Measurements from ENCODE around the gene STUB1.

Gene STUB1

DNA sequence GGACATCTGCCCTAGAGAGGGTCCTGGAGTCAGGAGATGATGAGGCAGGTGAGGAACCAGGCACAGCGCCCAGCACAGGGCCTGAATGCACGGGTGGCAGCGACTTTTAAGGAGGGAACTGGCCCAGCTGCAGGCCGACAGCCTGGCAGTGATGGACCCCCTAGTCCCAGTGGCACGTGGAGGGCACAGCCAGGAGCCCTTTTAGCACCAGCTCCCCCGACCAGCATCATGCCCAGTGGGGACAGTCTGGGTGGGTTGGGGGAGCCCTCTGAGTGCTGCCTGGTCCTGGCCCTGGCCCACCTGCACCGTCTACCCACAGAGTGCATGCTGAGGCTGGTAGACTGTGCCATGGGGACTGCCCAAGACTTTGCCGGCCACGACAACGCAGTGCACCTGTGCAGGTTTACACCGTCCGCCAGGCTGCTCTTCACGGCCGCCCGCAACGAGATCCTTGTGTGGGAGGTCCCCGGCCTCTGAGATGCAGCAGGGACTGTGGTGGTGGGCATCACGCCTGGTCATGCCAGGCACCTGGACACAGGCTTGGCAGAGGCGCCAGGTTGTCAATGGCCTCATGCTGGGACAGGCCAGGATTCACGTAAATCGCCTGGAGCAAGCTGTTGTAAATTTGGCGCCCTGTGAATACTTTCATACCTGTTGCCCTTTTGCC is 13.0 kb upstream of the STUB1 start:
- no peak for DNase-seq (ENCODE audit: low spot score)

DNA sequence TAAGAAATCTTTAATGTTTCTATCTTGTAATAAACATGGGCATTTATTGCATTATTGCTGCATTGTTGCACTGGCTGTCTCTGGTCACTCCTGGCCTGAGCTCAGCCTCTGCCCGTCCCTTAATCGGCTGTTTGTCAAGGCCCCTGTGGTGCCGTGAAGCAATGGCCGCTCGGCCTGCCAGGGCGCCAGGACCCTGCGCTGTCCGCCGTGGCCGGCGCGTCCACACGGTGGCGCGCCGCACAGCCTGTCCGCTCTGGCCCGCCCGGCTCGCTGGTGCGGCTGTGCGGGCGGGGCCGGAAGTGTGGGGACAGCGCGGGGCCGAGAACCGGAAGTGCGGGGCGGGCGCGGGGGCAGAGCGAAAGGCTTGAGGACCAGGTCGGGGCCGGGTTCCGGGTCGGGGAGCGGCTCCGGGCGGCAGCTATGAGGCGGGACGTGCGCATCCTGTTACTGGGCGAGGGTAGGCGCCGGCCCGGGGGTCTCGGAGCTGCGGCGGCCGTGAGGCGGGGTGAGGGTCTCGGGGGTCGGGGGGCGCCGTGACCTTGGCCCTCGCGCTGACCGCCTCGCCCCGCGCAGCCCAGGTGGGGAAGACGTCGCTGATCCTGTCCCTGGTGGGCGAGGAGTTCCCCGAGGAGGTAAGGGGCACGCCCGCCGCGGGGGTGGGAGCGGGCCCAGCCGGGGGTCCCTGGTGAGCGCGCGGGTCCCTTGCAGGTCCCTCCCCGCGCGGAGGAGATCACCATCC is 12.3 kb upstream of the STUB1 start, which contains the start of gene RHOT2:
Gene RHOT2 (plus strand): TSS at position 353 of the 739 bp plus-strand sequence. CDS start 68 bp downstream, at position 421.
- DNase-seq (ENCODE audit: low spot score), result peak; percentile 83

DNA sequence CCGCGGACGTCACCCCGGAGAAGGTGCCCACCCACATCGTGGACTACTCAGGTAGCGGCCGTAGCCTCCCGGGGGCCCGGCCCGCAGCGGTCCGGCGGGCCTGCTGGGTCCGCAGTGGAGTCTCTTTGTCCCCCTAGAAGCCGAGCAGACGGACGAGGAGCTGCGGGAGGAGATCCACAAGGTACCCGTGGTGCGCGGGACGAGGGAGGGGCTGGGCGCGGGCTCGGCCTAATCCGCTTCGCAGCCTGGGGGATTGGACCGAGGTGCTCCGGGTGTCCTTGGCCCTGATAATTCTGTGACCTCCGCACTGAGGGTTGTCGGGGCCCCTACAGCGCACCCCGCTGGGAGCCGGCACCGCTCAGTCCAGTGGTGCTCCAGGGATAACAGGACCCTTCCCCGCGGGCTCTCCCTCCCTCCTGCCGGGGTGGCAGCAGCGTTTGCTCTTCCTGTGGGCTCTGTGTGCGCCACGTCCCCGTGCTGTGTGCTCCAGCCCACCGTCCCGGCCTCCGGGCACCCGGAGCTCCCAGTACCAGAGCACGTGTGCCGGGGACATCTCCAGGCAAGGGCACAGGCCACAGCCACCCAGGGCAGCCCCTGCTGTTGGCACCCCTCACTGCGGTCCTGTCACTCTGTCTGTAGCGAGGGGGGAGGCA is 11.6 kb upstream of the STUB1 start:
- DNase-seq (ENCODE audit: low spot score), result no peak

DNA sequence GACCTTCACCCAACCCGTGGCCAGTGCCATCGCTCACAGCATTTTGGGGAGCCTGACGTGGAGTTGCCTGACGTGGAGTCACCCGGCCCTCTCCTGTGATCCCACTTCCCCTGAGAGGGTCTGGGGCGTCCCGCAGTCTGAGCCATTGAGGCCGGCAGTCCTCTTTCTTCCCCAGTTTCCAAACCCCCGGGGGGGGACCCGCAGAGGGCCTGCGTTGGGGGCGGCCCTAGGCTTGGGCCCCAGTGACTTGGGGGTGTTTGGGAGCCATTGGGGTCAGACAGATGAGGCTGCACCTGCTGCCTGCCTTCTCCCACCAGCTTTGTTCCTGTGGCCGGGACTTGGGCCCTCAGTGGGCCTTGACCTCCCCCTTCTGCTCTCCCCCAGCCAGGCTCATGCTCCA is 10.5 kb upstream of the STUB1 start:
- DNase-seq (ENCODE audit: low spot score), result no peak

DNA sequence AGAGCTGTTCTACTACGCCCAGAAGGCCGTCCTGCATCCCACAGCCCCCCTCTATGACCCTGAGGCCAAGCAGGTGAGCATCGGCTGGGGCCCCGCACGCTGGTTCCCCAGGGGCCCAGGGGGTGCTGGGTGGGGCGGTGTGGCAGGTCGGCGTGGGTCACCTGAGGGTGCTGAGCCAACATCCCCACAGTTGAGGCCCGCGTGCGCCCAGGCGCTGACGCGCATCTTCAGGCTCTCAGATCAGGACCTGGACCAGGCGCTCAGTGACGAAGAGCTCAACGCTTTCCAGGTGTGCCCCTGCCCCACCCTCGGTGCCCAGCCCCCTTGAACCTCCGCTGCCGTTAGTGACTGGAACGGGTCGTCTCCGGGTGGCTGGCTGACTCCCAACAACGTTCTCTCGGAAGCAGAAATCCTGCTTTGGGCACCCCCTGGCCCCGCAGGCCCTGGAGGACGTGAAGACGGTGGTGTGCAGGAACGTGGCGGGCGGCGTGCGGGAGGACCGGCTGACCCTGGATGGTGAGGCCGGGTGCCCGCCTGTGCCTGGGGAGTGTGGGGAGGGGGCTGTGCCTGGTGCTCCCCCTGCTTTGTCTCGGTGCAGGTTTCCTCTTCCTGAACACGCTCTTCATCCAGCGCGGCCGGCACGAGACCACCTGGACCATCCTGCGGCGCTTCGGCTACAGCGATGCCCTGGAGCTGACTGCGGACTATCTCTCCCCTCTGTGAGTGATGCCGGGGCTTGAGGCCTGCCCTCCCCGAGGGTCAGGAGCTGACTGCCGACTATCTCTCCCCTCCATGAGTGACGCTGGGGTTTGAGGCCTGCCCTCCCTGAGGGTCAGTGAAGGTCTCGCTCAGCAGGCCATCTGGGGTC is 9.5 kb upstream of the STUB1 start:
- no peak for DNase-seq (ENCODE audit: low spot score)

DNA sequence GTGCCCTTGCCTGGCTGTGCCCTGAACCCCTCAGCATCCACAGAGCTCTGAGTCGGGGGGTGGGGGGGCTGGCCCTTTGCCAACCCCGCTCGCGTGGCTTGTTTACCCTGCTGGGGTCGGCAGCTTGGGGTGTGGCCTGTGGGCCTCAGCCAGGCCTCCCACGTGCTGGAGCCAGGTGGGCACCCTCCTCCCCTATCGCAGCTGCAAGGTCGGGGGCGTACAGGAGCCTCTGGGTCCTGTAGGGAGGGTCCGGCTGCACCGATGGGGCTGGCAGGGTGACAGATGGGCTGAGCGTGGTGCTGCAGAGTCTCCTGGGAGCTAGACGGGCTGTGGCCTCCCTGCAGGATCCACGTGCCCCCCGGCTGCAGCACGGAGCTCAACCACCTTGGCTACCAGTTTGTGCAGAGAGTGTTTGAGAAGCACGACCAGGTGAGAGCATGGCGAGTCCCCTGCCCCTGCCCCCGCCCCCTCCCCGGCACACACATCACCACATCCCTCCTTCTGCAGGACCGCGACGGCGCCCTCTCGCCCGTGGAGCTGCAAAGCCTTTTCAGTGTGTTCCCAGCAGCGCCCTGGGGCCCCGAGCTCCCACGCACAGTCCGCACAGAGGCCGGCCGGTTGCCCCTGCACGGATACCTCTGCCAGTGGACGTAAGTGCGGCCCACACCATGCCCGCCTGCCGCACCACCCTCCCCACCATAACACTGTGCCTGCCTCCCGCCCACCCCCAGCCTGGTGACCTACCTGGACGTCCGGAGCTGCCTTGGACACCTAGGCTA is 8.7 kb upstream of the STUB1 start:
- no peak for DNase-seq (ENCODE audit: low spot score)

DNA sequence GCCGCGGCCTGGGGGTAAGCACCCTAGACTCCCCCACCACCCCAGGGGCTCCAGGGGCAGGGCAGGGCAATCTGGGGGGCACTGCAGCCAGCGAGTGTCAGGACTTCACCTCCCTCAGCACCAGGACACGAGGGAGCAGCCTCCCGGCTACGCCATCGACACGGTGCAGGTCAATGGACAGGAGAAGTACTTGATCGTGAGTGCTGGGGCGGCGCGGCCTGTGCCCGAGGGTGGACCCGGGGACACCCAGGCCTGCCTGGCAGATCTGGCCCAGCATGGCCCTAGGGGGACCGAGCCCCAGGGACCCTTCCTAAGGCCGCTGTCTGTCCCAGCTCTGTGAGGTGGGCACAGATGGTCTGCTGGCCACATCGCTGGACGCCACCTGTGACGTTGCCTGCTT is 7.8 kb upstream of the STUB1 start:
- DNase-seq (ENCODE audit: low spot score), result no peak

DNA sequence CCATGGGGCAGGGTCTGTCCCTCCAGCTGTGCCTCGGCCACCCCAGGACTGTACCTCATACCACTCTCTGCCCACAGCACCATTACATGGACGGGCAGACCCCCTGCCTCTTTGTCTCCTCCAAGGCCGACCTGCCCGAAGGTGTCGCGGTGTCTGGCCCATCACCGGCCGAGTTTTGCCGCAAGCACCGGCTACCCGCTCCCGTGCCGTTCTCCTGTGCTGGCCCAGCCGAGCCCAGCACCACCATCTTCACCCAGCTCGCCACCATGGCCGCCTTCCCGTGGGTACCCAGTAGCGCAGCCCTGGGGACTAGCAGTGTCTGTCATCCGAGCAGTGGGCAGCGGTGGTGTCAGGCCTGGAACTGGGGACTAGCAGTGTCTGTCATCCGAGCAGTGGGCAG is 7.4 kb upstream of the STUB1 start:
- DNase-seq (ENCODE audit: low spot score), result no peak

DNA sequence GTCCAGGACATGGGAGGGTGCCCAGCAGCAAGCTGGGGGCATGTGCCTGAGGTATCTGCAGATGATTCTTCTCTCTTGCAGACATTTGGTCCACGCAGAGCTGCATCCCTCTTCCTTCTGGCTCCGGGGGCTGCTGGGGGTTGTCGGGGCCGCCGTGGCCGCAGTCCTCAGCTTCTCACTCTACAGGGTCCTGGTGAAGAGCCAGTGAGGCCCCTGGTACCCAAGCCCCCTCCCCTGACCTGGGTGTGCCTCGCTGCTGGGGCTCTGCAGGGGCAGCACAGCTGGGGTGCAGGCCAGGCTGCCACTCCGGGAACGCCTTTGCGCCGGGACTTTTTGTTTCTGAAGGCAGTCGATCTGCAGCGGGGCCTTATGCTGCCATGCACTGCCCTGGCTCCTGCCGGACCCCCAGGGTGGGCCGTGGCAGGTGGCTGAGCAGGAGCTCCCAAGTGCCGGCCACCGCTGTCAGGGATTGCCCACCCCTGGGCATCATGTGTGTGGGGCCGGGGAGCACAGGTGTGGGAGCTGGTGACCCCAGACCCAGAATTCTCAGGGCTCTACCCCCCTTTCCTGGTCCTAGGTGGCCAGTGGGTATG is 6.7 kb upstream of the STUB1 start:
- no peak for DNase-seq (ENCODE audit: low spot score)

DNA sequence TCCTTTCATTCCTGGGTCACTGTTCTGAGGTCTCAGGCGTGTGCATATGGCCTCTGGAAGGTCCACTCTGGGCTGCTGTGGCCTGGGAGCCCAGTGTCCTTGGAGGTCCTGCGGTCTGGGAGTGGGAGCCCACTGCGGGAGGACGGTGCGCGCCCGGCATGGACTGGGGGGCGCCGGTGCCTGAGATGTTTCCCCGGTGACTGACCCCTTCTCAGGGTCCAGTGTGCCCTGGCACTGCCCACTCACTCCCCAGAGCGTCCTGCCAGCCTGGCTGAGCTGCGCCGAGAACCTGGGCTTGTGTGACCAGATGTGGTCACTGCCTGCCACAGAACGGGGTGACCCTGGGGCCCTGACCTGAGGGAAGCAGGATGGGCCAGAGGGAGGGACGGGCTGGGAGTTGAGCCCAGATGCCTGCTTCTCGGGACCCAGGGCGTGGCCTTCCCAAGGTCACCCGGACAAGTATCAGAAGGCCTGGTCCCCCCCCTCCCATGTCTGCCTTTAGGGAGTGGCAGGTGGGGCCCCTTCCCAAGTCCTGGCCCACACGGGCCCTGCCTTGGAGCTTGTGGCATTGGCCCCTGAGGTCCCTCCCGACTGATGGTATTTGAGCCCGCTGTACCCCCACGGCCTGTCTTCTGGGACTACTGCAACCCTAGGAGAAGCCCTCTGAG is 5.9 kb upstream of the STUB1 start:
- no peak for DNase-seq (ENCODE audit: low spot score)

DNA sequence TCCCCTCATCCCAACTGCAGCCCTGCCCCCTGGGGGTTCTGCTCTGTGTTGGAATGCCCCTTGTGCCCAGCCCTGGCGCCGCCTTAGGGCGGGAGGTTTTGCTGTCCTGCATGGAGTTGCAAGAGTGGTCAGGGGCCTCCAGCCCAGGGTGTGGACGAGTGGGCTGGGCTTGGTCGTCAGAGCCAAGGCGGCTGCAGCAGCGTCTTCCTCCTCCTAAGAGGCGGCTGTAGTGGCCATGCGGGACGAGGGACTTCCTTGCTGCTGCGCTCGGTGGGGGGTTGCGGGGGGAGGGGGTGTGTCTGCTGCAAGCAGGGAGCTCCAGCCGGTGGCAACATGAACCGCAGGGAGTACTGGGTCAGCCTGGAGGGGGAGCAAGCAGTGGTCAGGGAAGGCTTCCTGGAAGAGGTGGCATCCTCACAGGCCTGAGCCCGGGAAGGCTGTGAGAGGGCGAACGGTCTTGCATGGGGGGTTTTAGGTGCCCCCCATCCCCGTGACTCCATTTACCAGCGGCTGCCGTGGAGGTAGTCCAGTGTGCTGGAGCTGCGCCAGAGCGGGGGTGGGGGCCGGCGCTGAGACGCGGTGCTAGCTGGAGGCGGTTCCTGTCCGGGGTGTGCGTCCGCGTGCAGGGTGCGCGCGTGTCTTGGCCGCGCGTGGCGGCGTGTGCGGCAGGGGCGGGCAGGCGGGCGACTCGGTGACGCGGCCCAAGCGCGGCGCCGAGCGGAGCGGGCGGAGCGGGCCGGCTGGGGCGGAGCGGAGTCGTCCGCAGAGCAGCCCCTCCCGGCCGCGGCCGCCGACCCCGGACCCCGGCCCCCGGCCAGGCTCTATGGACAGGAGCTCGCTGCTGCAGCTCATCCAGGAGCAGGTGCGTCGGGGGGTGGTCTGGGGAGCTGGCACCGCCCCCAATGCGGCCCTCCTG is 5.0 kb upstream of the STUB1 start, which contains the start of gene RHBDL1:
Gene RHBDL1 (plus strand): TSS at position 704 of the 916 bp plus-strand sequence. CDS start 120 bp downstream, at position 824.
- DNase-seq (ENCODE audit: low spot score), result no peak

DNA sequence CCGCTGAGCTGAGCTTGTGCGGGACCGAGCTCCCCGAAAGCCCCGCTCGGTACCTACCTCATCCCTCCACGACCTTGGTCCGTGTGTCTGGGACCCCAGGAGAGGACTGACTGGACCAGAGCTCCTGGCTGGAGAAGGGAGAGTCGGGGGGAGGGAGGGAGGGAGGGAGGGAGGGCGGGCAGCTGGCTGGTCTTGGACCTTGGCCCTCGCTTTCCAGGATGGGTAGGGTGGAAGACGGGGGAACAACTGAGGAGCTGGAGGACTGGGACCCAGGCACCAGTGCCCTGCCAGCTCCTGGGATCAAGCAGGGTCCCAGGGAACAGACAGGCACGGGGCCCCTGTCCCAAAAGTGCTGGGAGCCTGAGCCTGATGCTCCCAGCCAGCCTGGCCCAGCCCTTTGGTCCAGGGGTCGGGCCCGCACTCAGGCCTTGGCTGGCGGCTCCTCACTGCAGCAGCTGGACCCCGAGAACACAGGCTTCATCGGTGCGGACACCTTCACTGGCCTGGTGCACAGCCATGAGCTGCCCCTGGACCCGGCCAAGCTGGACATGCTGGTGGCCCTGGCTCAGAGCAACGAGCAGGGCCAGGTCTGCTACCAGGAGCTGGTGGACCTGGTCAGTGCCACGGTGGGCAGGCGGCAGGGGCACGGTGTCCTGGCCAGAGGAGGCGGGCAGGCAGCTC is 4.2 kb upstream of the STUB1 start:
- no peak for DNase-seq (ENCODE audit: low spot score)

DNA sequence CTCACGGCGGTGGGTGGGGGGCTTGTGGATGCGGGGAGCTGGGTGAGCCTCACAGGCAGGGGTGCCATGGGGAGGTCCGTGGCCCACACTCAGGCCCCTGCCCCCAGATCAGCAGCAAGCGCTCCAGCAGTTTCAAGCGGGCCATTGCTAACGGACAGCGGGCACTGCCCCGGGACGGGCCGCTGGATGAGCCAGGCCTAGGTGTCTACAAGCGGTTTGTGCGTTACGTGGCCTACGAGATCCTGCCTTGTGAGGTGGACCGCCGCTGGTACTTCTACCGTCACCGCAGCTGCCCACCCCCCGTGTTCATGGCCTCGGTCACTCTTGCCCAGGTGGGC is 3.7 kb upstream of the STUB1 start:
- no peak for DNase-seq (ENCODE audit: low spot score)

DNA sequence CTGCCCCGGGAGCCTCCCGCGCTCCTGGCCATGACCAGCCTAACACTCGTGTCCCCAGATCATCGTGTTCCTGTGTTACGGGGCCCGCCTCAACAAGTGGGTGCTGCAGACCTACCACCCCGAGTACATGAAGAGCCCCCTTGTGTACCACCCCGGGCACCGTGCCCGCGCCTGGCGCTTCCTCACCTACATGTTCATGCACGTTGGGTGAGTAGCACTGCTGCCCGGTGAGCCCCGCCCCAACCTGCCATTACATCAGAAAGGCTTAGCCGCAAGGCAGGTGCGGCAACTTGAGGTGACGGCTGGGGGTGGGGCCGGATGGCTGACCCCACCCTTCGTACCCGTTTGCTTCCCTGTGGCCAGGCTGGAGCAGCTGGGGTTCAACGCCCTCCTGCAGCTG is 3.3 kb upstream of the STUB1 start:
- no peak for DNase-seq (ENCODE audit: low spot score)

DNA sequence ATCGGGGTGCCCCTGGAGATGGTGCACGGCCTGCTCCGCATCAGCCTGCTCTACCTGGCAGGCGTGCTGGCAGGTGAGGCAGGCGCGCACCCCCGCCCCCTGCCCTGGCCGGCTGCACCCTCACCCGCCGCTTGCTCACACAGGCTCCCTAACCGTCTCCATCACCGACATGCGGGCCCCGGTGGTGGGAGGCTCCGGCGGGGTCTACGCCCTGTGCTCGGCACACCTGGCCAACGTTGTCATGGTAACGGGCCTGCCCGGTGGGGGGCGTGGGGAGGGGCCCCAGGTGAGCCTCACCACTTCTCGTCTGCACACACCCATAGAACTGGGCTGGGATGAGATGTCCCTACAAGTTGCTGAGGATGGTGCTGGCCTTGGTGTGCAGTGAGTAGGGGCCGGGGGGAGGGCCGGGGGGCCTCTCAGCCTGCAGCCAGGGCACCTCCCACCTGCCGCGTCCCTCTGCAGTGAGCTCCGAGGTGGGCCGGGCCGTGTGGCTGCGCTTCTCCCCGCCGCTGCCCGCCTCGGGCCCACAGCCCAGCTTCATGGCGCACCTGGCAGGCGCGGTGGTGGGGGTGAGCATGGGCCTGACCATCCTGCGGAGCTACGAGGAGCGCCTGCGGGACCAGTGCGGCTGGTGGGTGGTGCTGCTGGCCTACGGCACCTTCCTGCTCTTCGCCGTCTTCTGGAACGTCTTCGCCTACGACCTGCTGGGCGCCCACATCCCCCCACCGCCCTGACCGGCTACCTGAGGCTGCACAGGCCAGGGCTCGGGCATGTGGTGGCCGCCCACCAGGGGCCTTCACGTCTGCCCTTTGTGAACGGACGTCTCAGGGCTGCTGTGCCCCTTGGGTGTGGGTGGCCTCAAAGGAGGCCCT is 2.7 kb upstream of the STUB1 start:
- DNase-seq (ENCODE audit: low spot score), result no peak

DNA sequence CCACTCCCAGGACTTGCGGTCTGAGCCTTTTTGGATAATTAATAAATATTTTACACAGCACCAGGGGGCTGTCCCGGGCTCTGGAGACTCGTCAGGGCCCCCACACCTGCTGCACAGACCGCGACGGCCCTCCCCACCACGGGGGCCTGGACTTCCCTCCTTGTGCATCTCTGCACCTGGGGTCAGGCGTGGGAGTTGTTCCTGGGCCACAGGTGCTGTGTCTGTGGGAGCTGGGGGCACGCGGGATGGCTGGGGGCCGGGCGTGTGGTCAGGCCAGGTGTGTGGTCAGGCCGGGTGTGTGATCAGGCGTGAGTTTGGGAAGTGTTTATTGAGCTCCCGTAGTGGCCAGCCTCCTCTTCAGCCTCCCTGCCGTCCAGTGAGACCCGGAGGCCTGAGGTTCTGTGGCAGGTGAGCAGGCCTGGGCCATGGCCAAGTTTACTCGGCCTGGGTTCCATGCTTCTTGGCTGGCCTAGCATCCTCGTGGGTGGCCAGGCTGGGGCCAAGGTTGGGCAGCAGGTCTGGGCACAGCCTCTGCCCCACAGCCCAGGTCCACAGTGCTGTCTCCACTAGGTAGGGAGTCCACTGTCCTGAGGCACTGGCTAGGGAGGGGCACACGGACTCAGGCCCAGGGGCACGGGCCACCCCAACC is 1.9 kb upstream of the STUB1 start:
- DNase-seq (ENCODE audit: low spot score), result no peak
